ENCODE data around the gene SUPT3H. TPM values are rescaled to one million over a fixed set of nuclear protein-coding genes. Genes with fewer than 3 reads are reported as not detected.
"Not testable (repeated sequence)": the region's sequence is repeated elsewhere in the genome, so short reads cannot be mapped to it uniquely, and the experiment has no call there.

Gene SUPT3H
- total RNA-seq, 1 donor from 2014 or later = 2.6 TPM

DNA sequence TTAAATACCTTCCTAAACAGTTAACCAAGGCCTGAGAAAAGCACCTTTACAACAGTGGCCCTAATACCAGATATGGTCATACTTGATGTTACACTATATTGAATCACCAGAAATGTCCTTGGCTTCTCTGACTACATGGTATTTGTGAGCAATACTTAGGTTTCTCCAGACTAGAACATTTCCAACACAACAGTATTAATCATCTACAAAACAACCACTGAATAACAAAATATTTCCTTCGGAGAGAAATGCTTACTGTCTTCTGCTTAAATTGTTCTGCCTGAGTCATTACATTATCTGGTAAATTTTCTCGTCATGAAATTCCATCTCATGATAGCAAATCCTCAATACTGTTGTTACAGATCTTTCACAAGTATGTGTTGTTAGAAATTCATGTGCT lies 302.5 kb downstream of the SUPT3H start:
- Histone ChIP-seq H3K27ac (replicated peaks) (no peak overlapping the region), H3K27me3 (ENCODE audit: low read depth) (no peaks in the 10 kb centered on the region), H3K36me3 (no peaks in the 10 kb centered on the region), H3K4me1 (no peaks in the 10 kb centered on the region), H3K4me3 (no peak overlapping the region), H3K9me3 (replicated peaks) (peaks cover 20% of the 10 kb centered on the region)
- no peak for DNase-seq
- TF ChIP-seq, protein P1, sequence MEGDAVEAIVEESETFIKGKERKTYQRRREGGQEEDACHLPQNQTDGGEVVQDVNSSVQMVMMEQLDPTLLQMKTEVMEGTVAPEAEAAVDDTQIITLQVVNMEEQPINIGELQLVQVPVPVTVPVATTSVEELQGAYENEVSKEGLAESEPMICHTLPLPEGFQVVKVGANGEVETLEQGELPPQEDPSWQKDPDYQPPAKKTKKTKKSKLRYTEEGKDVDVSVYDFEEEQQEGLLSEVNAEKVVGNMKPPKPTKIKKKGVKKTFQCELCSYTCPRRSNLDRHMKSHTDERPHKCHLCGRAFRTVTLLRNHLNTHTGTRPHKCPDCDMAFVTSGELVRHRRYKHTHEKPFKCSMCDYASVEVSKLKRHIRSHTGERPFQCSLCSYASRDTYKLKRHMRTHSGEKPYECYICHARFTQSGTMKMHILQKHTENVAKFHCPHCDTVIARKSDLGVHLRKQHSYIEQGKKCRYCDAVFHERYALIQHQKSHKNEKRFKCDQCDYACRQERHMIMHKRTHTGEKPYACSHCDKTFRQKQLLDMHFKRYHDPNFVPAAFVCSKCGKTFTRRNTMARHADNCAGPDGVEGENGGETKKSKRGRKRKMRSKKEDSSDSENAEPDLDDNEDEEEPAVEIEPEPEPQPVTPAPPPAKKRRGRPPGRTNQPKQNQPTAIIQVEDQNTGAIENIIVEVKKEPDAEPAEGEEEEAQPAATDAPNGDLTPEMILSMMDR (IDR thresholded peaks at IDR 0.05; ENCODE audit: borderline replicate concordance) = no peak
- intact Hi-C loops (cut with micrococcal nuclease) = no loop called here

DNA sequence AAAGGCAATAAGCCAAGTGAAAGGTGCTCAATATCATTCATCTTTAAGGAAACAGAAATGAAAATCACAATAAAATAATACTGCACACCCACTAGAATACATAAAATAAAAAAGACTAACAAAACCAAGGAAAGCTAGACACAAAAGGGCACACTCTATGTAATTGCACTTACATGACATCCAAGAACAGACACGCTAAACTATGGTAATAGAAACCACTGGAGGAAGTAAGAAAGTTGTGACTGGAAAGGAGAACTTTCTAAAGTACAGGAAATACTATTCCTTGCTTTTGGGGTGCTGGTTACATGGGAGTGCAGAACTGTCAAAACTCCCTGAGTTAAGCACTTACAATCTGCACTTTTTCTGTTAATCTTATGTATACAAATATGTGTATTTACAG lies 303.3 kb downstream of the SUPT3H start:
- Histone ChIP-seq H3K27me3 (ENCODE audit: low read depth) (no peaks in the 10 kb centered on the region), H3K36me3 (no peaks in the 10 kb centered on the region), H3K4me1 (no peaks in the 10 kb centered on the region), H3K27ac (replicated peaks) (no peak overlapping the region), H3K4me3 (no peak overlapping the region), H3K9me3 (replicated peaks) (peaks cover 19% of the 10 kb centered on the region)
- no peak for DNase-seq
- intact Hi-C loops (cut with micrococcal nuclease) = no loop called here
- TF ChIP-seq, protein P1 (IDR thresholded peaks at IDR 0.05; ENCODE audit: borderline replicate concordance) = no peak

DNA sequence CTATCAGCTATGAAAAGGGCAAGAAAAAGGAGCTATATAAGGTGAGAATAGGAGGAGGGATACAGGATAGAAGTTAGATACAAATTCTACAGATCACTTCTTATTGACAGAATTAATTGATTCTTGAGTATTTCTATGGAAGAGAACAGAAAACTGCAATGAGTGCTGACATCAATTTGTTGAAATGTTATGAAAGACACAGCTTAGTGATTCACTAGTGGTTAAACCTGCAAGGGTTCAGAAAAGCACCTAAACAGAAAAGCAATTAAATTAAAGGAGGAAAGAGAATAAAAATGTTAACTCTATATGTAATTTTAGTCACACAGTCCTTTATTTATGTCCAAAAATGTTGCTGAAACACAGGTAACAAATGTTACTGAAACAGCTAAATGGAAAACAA lies 304.0 kb downstream of the SUPT3H start:
- DNase-seq = no peak
- Histone ChIP-seq H3K4me3 (no peak overlapping the region), H3K36me3 (no peaks in the 10 kb centered on the region), H3K4me1 (no peaks in the 10 kb centered on the region), H3K27ac (replicated peaks) (no peak overlapping the region), H3K27me3 (ENCODE audit: low read depth) (no peaks in the 10 kb centered on the region), H3K9me3 (replicated peaks) (peaks cover 12% of the 10 kb centered on the region)
- intact Hi-C loops (cut with micrococcal nuclease) = no loop called here
- TF ChIP-seq, protein P1 (IDR thresholded peaks at IDR 0.05; ENCODE audit: borderline replicate concordance) = no peak

DNA sequence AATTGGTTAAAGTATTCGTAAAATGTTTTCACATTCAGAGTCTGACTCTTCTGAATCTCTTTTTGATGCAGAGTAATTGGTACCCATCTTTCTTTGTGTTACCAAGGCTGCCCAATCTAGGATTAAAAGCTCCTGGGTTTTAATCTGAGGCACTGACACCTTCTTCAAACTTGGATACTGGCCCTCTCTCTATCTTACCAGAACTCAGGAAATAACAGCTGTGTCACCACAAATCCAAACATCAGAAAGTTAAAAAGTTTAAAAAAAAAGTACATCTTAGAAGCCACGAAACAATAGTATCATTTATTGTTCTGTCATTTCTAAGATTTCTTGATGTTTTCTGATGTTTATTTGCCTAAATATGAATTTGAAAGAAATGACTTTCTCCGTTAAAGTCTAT lies 305.1 kb downstream of the SUPT3H start:
- Histone ChIP-seq H3K4me3 (no peak overlapping the region), H3K36me3 (no peaks in the 10 kb centered on the region)

DNA sequence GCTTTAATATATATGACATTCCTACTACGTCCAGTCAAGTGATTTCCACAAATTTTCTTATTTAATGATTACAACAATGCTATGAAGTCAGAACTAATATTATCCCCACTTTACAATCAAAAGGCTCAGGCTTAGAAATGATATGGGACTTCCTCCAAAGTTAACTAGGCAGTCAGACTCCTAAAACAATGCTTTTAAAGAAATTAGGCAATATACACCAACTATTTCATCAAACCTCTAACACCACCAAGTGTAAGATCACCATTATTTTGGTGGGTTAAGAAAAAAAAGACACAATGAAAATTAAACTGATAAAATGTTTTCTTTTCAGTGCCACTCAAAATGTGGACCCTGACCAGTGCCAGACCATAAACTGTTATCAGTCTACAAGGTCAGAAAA lies 305.7 kb downstream of the SUPT3H start:
- Histone ChIP-seq H3K4me3 (no peak overlapping the region), H3K4me1 (no peaks in the 10 kb centered on the region), H3K27ac (replicated peaks) (no peak overlapping the region), H3K27me3 (ENCODE audit: low read depth) (no peaks in the 10 kb centered on the region), H3K36me3 (no peaks in the 10 kb centered on the region), H3K9me3 (replicated peaks) (no peaks in the 10 kb centered on the region)
- DNase-seq = no peak
- intact Hi-C loops (cut with micrococcal nuclease) = no loop called here
- TF ChIP-seq, protein P1 (IDR thresholded peaks at IDR 0.05; ENCODE audit: borderline replicate concordance) = no peak

More for the DNA sequence above, 305.1 kb downstream of the SUPT3H start:
- Histone ChIP-seq H3K9me3 (replicated peaks) (peaks cover under 1% of the 10 kb centered on the region), H3K27me3 (ENCODE audit: low read depth) (no peaks in the 10 kb centered on the region), H3K4me1 (no peaks in the 10 kb centered on the region), H3K27ac (replicated peaks) (no peak overlapping the region)
- TF ChIP-seq, protein P1 (IDR thresholded peaks at IDR 0.05; ENCODE audit: borderline replicate concordance) = no peak
- intact Hi-C loops (cut with micrococcal nuclease) = no loop called here
- DNase-seq = no peak

DNA sequence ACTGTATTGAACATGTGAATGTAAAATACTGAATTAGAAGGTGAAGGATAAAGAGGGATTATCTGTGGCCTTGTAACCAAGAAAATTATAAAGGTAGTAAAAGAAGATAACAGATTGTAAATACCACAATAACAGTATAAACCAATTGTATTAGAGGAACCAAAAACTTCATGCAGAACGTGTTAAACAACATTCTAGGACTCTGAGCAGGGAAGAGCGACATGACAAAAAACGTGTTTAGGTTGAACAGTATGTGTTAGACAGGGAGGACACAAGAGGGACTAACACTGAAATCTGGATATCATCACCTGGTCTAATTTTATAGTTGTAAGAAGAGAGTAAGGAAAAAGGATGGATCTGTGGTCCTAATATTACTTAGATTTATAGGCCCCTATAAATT lies 308.6 kb downstream of the SUPT3H start:
- H3K27ac ChIP-seq (replicated peaks) = no peak overlapping the region
- H3K4me1 ChIP-seq = no peaks in the 10 kb centered on the region
- TF ChIP-seq, protein P1 (IDR thresholded peaks at IDR 0.05; ENCODE audit: borderline replicate concordance) = no peak
- no peak overlapping the region for H3K4me3 ChIP-seq
- intact Hi-C loops (cut with micrococcal nuclease) = no loop called here
- no peaks in the 10 kb centered on the region for H3K27me3 ChIP-seq (ENCODE audit: low read depth)
- no peak for DNase-seq
- H3K36me3 ChIP-seq = no peaks in the 10 kb centered on the region
- no peaks in the 10 kb centered on the region for H3K9me3 ChIP-seq (replicated peaks)

DNA sequence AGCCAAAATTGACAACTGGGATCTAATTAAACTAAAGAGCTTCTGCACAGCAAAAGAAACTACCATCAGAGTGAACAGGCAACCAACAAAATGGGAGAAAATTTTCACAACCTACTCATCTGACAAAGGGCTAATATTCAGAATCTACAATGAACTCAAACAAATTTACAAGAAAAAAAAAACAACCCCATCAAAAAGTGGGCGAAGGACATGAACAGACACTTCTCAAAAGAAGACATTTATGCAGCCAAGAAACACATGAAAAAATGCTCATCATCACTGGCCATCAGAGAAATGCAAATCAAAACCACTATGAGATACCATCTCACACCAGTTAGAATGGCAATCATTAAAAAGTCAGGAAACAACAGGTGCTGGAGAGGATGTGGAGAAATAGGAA lies 310.3 kb downstream of the SUPT3H start:
- H3K27ac ChIP-seq (replicated peaks); H3K4me3 ChIP-seq; H3K4me1 ChIP-seq; H3K27me3 ChIP-seq (ENCODE audit: low read depth); H3K9me3 ChIP-seq (replicated peaks); intact Hi-C loops (cut with micrococcal nuclease); DNase-seq; H3K36me3 ChIP-seq: not testable (repeated sequence)

DNA sequence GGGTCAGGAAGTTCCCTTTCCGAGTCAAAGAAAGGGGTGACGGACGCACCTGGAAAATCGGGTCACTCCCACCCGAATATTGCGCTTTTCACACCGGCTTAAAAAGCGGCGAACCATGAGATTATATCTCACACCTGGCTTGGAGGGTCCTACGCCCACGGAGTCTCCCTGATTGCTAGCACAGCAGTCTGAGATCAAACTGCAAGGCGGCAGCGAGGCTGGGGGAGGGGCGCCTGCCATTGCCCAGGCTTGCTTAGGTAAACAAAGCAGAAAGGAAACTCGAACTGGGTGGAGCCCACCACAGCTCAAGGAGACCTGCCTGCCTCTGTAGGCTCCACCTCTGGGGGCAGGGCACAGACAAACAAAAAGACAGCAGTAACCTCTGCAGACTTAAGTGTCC lies 315.1 kb downstream of the SUPT3H start:
- H3K4me3 ChIP-seq; H3K27ac ChIP-seq (replicated peaks); DNase-seq; H3K27me3 ChIP-seq (ENCODE audit: low read depth); H3K36me3 ChIP-seq; intact Hi-C loops (cut with micrococcal nuclease); H3K4me1 ChIP-seq: not testable (repeated sequence)
- peaks cover 19% of the 10 kb centered on the region for H3K9me3 ChIP-seq (replicated peaks)
